Dedifferentiated amniotic fluid mesenchymal stem cell (primary cell): ENCODE measurements around the gene ZNF333.

Experiments
- DNase-seq: peaks from one replicate; pipeline ENCODE4 v3.0.0-alpha.2; 2016; ENCODE audit errors: extremely low spot score

The ZNF333 gene

DNA sequence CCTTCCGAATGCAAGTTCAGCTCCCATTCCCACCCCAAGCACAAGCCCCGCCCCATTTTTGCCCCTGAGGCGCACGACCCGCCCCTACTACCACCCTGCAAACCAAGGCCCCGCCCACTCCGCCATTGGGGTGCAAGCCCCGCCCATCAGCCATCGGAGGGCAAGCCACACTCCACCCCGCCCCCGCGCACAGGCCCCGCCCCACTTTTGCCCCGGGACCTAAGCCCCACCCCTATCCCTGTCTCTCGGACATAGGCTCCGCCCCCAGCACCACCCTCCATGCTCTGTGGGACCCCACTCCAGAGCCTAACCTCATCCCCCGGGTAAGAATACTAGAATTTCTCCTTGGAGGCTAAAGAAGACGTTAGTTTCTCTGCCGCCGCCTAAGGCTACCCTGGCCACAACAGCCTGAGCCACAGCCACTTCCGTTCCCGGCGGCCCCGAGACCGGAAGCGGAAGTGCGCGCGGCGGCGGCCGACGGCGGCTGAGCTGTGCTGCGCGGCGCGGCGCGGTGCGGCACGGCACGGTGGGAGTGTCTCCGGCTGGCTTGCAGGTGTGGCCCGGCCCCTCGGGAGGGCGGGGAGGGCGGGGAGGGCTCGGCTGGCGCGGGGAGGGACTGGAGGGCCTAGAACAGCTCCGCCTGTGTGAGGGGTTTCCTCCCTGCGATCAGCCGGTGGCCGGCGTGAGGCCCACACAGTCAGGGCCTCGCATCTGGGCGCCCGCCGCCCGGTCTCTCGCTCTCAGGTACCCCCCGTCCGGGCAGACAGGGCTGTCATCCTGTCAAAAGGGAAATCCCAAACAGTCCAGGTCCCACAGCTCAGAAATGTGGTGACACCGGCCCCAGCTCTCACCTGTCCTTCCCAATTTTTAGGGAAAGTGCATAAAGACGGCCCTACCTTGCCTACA is at the start of gene ZNF333:
ZNF333 (plus strand) TSS at position 451 of the 906 bp plus-strand sequence. CDS start 3,444 bp downstream, outside the sequence.
- DNase-seq, result peak; percentile 85

DNA sequence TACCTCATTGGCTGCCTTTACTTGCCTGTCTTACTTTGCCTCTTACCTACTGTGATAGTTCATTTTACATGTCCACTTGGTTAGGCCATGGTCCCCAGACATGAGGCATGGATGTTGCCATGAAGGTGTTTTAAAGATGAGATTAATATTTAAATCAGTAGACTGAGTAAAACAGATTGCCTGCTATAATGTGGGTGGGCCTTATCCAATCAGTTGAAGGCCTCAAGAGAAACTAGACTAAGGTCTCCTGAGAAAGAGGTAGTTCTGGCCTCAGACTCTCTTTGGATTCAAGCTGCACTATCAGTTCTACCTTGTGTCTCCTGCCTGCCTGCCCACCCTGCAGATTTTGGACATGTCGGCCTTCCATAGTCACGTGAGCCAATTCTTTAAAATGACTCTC is 41.3 kb upstream of the ZNF333 start:
- DNase-seq, result no peak

DNA sequence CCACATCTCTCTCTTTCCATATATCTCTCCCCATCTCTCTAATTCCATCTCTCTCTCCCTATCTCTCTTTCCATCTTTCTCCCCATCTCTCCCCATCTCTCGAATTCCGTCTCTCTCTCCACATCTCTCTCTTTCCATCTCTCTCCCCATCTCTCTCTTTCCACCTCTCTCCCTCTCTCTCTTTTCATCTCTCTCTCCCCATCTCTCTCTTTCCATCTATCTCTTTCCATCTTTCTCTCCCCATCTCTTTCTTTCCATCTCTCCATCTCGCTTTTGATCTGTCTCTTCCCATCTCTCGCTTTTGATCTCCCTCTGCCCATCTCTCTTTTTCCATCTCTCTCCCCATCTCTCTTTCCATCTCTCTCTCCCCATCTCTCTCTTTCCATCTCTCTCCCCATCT is 40.8 kb upstream of the ZNF333 start:
- DNase-seq, result no peak

DNA sequence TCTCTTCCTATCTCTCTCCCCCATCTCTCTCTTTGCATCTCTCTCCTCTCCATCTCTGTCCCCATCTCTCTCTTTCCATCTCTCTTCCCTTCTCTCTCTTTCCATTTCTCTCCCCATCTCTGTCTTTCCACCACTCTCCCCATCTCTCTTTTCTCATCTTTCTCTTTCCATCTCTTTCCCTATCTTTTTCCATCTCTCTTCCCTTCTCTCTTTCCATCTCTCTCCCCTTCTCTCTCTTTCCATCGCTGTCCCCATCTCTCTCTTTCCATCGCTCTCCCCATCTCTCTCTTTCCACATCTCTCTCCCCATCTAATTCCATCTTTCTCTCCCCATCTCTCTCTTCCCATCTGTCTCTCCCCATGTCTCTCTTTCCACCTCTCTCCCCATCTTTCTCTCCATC is 39.7 kb upstream of the ZNF333 start:
- DNase-seq, result no peak

DNA sequence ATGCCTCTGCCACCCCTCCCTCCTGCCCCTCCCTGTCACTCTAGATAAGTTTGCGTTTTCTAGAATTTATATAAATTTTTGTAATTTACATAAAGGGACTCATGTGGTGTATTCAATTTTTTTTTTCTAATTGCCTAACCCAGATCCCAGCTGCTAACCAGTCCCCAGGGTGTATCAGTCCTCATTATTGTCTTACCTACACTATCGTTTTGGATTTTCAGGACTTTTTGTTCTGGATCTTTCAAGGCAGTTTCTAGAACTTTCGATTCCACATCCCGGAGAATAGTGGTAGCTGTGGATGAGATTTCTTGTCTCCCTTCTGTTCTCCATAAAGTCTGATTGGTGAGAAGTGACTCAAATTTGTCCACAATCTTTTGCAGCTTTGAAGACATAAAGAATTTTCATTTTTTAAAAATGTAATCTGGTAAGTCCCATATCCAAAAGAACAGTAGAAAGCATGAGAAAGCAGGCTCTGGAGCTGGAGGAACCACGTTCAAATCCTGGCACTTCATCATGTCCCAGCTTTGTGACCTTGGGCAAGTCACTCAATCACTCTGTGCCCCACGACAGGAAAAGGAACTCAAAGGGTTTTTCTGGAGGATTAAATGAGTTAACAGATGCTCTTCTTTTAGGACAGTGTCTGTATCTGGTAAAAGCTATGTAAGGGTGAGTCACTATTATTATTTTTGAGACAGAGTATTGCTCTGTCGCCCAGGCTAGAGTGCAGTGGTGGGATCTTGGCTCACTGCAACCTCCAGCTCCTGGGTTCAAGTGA is 34.9 kb upstream of the ZNF333 start:
- no peak for DNase-seq

DNA sequence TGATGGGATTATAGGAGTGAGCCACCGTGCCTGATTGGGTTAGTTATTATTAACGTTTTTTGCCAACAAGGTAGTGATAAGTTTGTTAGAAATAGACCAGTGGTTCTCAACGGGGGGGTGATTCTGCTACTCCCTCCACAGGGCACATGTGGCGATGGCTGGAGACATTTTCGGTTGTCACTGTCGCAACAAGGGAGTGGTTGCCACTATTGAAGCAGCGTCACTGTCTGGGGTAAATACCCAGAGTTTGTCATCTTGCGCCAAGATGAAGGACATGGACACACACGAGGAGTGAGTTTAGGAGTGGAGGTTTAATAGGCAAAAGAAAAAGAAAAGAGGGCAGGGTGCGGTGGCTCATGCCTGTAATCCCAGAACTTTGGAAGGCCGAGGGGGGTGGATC is 34.1 kb upstream of the ZNF333 start:
- no peak for DNase-seq

DNA sequence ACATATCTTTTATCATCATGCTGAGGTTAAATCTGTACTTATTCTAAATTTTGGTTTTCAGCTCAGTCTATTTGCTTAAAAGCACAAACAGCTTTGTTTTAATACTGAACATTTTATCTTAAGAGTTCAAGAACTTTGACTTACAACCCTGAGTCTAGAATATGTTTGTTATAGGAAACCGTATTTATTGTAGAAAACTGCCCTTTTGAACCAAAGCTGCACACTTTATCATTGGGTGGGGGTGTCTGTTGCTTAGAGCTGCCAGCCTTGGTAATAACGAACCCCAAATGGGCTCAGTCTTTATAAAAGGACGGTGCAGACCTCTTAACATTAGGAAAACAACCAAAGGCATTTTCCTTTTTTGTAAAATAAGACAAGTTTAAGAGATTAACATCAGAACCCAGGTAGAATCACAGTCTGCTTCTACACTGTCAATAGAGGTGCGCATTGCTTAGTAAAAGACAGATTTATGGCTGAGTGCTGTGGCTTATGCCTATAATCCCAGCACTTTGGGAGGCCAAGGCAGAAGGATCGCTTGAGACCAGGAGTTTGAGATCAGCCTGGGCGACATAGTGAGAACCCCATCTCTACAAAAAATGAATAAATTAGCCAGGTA is 29.9 kb upstream of the ZNF333 start:
- no peak for DNase-seq

DNA sequence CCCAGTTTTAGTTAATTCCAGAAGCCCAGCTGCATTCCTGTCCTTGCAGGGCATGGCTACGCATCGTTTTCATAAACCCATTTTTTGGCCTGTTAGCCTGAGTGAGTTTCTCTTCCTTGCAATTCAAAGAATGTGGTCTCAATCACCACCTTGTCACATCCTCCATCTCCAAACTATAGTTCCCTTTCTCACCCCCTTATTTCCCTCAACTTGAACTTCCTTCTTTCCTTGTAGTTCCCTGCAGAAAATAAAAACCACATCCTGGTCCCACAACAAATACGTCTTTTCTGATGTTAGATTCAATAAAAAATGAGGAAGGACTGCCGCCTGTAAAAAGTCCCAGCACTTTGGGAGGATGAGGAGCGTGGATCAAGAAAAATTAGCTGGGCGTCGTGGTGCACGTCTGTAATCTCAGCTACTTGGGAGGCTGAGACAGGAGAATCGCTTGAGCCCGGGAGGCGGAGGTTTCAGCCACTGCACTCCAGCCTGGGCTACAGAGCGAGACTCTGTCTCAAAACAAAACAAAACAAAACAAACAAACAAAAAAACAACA is 28.4 kb upstream of the ZNF333 start:
- no peak for DNase-seq

DNA sequence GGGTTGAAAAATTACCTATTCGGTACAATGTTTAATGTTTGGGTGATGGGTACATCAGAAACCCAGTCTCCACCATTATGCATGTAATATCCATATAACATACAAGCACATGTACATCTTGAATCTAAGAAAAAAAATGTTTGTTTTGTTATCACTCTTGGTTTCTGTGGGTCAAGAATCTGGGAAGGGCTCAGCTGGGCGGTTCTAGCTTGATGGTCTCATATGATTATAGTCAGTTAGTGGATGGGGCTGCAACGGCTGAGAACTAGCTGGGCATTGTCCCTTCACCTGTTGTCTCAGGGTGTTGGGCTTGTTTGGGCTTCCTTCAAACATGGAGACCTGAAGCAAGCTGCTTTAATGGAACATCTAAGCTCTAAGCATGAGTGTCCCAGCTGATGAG is 19.9 kb upstream of the ZNF333 start:
- no peak for DNase-seq

DNA sequence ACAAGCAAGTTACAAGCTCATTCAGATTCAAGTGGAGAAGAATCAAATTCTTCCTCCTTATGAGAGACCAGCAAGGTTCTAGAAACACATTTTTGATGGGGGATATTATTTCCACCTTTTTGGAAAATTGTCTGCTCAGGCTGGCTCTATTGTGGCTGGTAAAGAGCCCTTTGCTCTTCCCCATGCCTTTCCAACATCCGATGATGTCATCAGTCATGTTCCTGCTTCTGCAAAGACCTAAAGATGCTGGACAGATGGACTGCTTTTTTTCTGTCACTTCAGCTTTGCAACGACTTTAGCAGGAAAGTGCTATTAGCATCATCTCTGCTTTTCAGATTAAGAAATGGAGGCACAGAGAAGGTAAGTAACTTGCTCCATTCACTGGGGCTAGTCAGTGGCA is 19.4 kb upstream of the ZNF333 start:
- DNase-seq, result no peak

DNA sequence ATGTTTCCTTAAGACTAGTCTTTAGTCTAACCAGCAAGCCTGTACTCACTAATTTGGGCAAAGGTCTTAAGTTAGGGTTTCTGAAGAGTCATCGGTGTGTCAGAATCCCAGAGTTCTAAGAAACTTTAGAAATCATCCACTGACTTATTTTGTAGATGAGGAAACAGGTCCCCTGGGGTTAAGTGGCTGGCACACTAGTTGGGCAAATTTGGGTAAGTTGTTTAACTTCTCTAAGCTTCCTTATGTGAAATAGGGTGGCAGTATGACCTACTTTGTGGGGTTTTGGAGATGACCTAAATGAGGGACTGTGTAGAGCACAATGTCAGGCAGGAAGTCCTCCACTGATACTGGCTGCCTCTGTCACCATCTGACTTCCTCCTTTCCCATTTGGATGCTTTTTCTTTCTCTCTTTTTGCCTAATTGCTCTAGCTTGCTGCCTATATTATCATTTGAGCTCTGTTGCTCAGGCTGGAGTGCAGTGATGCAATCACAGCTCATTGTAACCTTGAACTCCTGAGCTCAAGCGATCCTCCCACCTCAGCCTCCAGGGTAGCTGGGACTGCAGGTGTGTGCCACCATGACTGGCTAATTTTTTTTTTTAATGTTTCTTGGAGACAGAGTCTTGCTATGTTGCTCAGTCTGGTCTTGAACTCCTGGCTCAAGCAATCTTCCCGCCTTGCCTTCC is 17.5 kb upstream of the ZNF333 start:
- no peak for DNase-seq

DNA sequence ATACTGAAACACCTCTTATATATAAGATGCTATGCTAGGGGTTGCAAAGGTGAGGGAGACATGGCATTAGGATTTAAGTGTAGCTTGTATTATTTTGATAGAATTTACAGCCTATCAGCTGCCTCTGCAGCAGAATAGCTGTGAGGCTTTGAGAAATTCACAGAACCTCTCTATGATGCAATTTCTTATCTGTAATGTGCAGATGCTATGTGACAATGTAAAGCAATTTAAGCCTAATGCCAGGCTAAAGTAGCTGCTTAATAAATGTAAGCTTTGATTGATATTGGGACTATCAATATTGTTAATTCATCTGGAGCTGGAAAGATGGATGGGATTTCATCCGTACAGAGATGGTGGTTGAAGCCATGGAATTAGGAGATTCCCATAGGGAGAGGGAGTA is 16.8 kb upstream of the ZNF333 start:
- no peak for DNase-seq

DNA sequence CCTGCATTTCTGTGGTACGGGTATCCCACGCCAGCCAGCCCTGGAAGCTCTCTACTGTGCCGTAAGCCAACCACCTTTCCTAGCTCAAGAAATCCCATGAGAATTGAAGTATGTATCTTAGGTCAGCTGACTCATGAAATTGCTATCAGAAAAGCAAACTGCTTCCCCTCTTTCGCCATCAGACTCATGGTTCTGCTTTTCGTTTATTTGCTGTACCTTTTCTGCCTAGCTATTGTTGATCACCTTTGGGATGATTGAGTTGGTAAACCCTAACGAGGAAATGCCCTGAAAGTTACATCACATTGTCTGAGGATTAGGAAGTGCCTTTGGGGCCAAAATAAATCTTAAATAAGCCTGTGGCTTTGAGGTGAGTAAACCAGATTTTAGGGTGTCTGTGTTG is 15.1 kb upstream of the ZNF333 start, which contains the start of gene ADGRE3:
ADGRE3 (minus strand) TSS at position 81 of the 400 bp plus-strand sequence; CDS start at position 7, 74 bp downstream.
- DNase-seq, result no peak

DNA sequence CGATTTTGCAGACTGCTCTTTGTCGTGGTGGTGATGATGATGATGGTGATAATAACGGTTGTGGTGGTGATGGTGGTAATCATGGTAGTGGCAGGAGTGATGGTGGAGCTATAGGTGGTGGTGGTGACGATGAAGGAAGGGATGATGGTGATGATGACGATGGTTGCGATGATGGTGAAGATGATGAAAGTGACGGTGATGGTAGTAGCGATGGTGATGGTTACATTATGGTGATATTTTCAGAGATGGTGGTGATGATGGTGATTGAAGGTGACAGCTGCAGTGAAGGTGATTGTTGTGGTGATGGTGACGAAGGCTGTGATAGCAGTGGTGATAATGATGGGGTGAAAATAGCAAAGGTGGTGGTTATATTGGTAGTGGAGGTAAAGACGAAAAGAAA is 13.1 kb upstream of the ZNF333 start:
- no peak for DNase-seq

DNA sequence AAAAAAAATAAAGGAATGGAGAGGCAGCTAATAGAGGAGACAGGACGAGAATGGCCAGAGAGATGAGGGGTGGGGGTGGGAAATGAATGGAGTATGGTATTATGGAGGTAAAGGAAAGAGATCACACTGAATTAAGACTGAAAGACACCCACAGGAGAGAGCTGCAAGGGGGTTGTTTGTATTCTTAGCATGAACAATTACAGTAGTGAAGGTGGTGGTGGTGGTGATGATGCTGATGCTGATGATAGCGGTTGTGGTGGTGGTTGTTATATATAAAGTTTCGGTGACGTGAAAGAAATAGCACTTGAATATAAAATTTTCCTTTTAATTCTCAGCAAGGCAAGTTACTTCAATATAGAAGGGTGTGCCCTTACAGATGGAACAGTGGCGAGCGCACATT is 12.4 kb upstream of the ZNF333 start:
- no peak for DNase-seq

DNA sequence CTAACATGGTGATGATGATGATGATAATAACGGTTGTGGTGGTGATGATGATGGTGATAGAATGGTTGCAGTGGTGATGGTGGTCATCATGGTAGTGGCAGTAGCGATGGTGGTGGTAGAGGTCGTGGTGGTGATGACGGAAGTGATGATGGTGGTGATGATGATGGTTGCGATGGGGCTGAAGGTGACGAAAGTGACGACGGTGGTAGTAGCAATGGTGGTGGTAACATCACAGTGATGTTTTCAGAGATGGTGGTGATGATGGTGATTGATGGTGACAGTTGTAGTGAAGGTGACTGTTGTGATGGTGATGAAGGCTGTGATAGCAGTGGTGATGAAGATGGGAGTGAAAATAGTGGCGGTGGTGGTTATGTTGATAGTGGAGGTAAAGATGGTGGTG is 11.6 kb upstream of the ZNF333 start:
- no peak for DNase-seq

DNA sequence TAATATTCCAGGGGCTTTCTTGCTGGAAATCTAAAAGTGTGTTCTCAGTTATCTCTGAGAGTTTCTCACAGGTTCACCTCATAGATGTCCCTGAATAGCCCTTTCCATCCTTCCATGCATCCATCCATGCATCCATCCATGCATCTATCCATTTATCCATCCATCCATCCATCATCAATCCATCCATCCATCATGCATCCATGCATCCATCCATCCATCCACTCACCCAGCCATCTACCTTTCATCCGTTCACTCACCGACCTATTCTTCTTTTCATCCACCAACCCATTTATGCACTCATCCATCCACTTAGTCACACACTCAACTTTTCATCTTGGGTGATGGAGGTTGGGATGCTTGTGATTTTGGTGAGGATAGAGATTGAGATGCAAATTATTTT is 7.8 kb upstream of the ZNF333 start:
- no peak for DNase-seq

DNA sequence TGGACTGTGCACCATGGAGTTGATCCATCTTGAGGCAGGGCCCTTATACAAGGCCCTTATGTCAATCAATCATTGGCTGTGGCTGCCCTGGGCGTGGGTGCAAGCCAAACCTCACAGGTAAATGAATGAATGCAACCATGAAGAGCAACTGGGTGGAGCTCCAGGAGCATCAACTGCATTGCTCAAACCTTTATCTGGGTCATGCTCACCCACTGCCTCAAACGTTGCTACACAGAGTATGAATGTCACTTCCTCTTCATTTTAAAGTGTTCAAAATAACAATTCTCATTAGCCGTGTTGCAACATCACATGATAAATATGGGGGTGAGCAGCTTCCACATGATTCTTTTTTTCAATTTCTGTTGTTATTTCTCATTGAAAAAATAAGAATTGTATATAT is 6.4 kb upstream of the ZNF333 start:
- DNase-seq, result no peak

DNA sequence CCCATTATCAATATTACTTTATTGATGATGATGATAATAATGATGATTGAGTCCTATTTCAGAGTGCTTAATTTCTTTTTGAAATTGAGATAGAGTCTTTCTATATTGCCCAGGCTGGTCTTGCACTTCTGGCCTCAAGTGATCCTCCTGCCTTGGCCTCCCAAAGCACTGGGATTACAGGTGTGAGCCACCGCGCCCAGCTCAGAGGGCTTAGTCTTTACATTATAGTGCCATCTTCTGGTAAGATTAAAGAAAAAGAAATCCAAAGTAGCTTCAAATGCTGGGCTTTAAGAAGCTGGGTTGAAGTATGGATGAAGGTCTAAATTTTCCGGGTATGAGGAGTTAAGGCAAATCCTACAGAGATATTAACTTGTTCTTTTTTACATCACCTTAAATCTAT is 3.4 kb upstream of the ZNF333 start:
- no peak for DNase-seq

DNA sequence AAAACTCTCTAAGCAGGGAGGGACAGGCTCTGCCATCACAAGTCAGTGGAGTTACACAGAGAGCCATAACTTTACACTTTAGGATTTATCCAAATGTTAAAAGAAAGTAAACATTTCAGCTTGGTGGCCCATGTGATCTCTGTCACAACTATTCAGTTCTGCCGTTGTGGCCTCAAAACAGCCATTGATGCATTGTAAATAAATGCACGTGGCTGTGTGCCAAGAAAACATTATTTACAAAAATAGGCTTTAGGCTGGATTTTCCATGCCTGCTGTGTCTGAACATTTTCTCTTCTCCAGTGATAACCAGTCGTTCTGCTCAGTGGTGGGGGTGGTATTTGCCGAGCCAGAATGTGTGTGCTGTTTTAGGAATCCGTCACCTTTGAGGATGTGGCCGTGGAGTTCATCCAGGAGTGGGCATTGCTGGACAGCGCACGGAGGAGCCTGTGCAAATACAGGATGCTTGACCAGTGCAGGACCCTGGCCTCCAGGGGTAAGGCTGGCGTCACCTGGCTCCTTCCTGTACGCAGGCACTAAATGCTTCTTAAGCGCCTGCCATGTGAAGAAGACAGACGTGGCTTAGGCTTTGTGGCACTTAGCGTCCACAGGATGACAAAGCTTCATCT is 4.9 kb downstream of the ZNF333 start:
- DNase-seq, result no peak

DNA sequence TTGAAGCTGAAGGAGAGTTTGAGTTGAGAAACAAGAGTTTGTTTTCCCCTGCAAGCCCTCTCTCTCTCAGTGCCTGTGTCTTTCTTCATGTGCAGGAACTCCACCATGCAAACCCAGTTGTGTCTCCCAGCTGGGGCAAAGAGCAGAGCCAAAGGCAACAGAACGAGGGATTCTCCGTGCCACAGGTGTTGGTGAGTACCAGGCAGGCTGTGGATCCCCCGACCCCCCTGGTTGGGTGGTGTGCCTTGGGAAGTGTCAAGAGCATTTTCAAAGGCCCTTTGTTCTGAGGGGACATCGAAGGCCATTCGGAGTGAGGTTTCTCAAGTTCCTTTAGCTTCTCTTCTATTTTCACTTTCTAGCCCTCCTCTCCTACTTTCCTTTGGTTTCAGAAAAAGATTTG is 5.6 kb downstream of the ZNF333 start:
- no peak for DNase-seq
